SU-DHL-6 (cell line): ENCODE results near the gene GRID1.

Experiments used
- EZH2phosphoT487 ChIP-seq: fragments of 200-600 bp; sonication (generic), shearing (Covaris generic); conservative IDR thresholded peaks from 2 replicates; pipeline ENCODE4 v1.6.1; 2018; ENCODE audit warnings: mild to moderate bottlenecking, antibody characterized with exemption, low read length, moderate library complexity, mixed read lengths
- TF ChIP-seq, protein P1 (sequence below): fragments of 200-600 bp; sonication (generic); IDR thresholded peaks from one replicate; pipeline ENCODE4 v1.5.1; 2017; ENCODE audit warnings: antibody characterized with exemption, mild to moderate bottlenecking, low read length, moderate library complexity; ENCODE audit not compliant: insufficient read depth, poor library complexity, severe bottlenecking

DNA sequence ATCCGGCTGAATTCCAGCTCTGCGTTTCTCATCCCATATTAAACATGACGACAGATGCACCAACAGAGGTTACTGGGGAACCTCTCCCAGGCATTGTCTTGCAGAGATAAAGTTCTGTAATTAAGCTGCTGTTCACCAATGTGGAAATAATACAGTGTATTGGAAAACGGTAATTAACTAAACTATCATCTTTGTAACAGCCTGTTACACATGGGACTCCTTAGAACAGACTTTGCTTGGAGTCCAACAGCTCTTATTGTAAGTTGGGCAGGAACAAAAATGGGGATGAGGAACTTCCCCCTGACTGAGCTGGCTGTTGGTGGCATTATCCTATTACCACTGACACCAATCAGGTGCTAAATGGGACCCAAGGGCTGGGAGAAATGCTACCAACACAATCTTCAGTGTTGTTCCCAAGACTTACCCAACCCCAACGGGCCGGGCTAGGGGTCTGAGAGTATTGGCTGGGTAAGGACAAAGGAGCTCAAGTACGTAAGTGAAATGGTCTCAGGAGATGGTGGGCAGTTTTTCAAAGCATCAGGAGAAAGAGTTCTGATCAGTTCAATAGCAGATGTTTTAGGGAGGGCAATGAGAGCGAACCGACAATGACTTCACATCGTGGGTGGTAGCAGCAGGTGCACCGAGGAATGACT lies 759.4 kb downstream of the GRID1 start:
- TF ChIP-seq, protein P1, sequence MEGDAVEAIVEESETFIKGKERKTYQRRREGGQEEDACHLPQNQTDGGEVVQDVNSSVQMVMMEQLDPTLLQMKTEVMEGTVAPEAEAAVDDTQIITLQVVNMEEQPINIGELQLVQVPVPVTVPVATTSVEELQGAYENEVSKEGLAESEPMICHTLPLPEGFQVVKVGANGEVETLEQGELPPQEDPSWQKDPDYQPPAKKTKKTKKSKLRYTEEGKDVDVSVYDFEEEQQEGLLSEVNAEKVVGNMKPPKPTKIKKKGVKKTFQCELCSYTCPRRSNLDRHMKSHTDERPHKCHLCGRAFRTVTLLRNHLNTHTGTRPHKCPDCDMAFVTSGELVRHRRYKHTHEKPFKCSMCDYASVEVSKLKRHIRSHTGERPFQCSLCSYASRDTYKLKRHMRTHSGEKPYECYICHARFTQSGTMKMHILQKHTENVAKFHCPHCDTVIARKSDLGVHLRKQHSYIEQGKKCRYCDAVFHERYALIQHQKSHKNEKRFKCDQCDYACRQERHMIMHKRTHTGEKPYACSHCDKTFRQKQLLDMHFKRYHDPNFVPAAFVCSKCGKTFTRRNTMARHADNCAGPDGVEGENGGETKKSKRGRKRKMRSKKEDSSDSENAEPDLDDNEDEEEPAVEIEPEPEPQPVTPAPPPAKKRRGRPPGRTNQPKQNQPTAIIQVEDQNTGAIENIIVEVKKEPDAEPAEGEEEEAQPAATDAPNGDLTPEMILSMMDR, result no peak
- no peak for TF ChIP-seq EZH2phosphoT487
